ENCODE measurements around the gene CBR3.

The CBR3 gene

DNA sequence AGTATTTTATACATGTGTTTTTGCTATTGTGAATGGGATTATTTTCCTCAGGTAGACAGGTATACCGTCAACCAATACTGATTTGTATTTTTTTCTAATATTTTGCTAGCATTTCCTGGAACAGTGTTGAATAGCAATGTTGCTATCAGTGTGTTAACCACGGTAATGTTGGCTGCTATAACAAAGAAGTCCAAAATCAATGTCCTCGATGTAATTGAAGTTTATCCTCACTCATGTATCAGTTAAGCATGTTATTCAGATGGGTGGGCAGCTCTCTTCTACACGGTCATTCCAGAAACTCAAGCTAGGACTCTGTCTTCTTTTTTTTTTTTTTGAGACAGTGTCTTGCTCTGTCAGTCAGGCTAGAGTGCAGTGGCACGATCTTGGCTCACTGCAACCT lies 46.1 kb downstream of the CBR3 start:
- DNase-seq (ENCODE audit: extremely low read depth, low read depth), result no peak
- TF ChIP-seq, protein P1, sequence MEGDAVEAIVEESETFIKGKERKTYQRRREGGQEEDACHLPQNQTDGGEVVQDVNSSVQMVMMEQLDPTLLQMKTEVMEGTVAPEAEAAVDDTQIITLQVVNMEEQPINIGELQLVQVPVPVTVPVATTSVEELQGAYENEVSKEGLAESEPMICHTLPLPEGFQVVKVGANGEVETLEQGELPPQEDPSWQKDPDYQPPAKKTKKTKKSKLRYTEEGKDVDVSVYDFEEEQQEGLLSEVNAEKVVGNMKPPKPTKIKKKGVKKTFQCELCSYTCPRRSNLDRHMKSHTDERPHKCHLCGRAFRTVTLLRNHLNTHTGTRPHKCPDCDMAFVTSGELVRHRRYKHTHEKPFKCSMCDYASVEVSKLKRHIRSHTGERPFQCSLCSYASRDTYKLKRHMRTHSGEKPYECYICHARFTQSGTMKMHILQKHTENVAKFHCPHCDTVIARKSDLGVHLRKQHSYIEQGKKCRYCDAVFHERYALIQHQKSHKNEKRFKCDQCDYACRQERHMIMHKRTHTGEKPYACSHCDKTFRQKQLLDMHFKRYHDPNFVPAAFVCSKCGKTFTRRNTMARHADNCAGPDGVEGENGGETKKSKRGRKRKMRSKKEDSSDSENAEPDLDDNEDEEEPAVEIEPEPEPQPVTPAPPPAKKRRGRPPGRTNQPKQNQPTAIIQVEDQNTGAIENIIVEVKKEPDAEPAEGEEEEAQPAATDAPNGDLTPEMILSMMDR (IDR thresholded peaks at IDR 0.05; ENCODE audit: low read depth, low read length), result no peak

DNA sequence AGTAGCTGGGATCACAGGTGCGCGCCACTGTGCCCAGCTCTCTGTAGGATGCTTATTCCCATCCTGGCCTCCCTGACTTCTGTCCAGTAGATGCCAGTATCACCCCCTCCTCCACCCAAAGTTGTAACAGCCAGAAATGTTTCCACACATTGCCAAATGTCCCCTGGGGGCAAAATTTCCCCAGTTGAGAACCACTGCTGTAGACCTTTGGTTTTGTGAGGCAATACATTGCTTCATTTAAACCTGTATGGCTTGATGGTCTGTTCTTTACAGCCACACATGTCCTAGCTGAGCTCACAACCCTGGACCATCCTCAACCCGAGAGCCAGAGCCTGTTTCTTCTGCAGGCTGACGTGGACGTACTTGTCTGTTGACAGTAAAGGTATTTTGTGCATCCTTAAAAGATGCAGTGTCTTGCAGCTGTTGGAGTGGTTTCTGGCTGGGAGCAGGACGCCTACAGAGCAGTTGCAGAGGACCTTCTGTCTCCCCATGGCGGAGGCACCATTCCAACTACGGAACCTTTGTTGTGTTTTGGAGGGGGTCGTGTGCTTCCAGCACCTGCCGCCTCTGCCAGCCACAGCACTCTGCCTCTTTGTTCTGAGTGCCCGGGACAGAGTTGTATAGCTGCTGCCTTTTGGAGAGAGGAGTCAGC lies 48.4 kb downstream of the CBR3 start:
- TF ChIP-seq, protein P1 (IDR thresholded peaks at IDR 0.05; ENCODE audit: low read depth, low read length), result no peak
- no peak for DNase-seq (ENCODE audit: extremely low read depth, low read depth)

DNA sequence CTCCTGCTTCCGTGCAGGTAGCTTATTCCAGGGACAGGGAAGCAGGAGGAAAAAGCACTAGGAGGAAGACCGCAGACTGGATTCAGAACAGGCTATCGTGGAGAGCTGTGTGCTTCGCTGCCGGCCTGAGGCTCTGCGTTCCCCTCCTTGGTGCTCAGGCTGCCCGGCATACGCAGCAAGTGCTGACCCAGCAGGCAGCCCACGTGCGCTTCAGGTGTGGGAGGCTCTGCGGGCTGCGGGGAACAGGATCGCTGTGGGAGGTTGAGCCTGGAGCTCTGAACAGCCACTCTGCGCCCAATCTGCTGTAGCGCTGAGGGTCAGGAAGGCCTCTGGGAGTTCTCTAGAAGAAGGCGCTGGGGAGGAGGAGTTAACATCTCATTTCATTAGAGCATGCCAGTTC lies 49.7 kb downstream of the CBR3 start:
- no peak for DNase-seq (ENCODE audit: extremely low read depth, low read depth)
- TF ChIP-seq, protein P1 (IDR thresholded peaks at IDR 0.05; ENCODE audit: low read depth, low read length), result no peak

DNA sequence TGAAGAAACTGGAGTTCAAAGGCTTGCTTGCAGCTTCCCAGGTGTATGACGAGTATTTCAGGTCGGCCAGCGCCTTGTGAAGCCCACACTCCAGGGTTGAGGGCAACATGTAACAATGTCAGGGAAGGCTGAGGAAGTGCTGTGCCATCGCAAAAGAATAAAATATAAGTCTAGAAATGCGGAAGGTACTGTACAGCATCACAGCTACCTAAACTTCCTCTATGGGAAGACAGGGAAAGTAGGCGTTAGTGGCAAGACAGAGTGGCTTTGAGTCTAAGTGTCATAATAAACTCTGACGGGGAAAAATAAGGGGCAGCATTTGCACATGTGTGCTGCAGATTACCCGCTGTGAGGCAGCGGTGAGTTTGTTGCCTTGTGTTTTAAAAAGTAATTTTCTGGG lies 50.6 kb downstream of the CBR3 start:
- no peak for DNase-seq (ENCODE audit: extremely low read depth, low read depth)
- TF ChIP-seq, protein P1 (IDR thresholded peaks at IDR 0.05; ENCODE audit: low read depth, low read length), result no peak

DNA sequence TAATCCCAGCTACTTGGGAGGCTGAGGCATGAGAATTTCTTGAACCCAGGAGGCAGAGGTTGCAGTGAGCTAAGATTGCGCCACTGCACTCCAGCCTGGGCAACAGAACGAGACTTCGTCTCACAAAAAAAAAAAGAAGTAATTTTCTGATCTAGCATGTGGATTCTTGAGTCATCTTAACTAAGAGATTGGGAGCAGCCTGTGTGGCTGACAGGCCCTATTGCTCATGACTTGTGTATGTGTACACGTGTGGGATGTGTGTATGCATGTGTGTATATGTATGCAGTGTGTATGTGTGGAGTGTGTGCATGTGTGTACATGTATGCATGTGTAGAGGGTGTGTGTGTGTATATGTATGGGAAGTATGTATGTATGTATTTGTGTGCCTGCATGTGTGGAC lies 51.2 kb downstream of the CBR3 start:
- DNase-seq (ENCODE audit: extremely low read depth, low read depth), result no peak
- TF ChIP-seq, protein P1 (IDR thresholded peaks at IDR 0.05; ENCODE audit: low read depth, low read length), result no peak

DNA sequence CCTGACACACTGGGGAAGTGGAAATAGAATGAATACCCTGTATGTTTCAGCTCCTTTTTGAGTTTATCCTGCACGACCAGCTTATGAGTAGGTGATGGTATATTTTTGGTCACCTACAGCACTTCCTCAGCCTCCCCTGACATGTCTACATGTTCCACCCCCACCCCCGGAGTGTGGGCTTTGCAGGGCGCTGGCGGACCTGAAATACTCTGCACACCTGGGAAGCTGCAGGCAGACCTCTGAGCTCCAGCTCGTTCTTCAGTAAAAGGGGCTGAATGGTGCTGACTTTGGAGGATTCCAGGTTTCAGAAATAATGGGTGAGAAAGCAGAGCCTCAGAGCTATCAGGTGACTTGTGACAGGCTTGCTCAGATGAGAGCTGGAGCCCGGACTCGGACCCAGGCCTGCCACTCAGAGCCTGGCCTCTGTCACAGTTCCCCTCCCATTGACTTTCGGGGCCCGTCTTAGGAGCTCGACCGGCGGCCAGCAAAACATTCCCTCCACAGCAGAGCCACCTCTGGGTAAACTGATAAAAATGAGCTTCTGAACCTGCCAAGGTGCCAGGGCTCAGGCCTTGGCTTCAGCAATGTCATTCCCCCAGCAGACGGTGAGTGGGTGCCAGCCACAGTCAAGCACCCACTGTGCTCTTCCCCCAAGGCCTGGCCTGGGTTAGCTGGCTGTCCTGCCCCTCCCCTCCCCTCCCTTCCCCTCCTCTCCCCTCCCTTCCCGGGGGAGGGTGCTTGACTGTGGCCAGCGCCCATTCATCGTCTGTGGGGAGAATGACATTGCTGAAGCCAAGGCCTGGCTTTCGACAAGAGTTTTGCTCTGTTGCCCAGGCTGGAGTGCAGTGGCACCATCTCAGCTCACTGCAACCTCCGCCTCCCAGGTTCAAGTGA lies 51.9 kb downstream of the CBR3 start:
- no peak for DNase-seq (ENCODE audit: extremely low read depth, low read depth)
- TF ChIP-seq, protein P1 (IDR thresholded peaks at IDR 0.05; ENCODE audit: low read depth, low read length), result no peak

DNA sequence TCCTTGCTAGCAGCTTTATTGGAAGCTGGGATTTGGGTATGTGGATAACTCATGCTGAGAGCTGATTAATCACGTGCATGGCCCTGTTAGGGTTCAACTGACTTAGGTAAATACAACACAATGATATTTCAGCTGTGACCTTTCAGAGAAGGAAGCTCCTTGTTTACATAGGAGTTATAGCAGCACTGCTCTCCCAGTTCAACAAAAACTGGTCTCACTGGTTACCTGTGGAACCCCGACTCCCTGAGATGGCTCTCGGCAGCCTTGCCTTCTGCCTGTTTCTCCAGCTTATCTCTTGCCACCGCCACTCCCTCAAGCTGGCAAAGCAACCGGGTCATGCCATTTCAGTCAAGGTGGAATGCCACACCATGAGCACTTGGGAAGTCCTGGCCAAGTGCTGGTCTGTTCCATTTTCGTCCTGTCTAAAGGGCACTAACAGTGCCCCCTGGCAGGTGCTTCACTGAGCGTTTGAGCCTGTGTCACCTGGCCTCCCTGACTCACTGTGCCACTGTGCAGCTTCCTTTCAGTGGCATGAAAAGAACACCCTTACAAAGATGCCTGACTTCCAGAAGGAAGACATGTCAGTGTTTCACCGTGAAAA lies 53.3 kb downstream of the CBR3 start:
- TF ChIP-seq, protein P1 (IDR thresholded peaks at IDR 0.05; ENCODE audit: low read depth, low read length), result no peak
- no peak for DNase-seq (ENCODE audit: extremely low read depth, low read depth)

All from AG09319 (cell line).